Right lung (tissue), 5 donors: Measurements from ENCODE around the gene SLC25A33. TPM values are rescaled to one million over a fixed set of nuclear protein-coding genes. Genes with fewer than 3 reads are reported as not detected.

Source experiments
- DNase-seq, 2 donors: peaks; one replicate each; pipeline ENCODE4 v3.0.0-alpha.2; 2013
- polyA plus RNA-seq, 5 donors: library from polyadenylated mRNA; unstranded; fragments of 120-200 nt; gene quantifications; one replicate each; pipeline versions ENCODE4 v1.2.1 to v1.2.3, GENCODE V29; 2013; ENCODE audit warnings: inconsistent platforms in 1 of 5, low replicate concordance in 1 of 5; ENCODE audit not compliant: insufficient read length in 5 of 5, insufficient read depth in 1 of 5

Gene SLC25A33
- polyA plus RNA-seq, 5 donors = 1.9 to 2.9 (median 2.3) TPM

DNA sequence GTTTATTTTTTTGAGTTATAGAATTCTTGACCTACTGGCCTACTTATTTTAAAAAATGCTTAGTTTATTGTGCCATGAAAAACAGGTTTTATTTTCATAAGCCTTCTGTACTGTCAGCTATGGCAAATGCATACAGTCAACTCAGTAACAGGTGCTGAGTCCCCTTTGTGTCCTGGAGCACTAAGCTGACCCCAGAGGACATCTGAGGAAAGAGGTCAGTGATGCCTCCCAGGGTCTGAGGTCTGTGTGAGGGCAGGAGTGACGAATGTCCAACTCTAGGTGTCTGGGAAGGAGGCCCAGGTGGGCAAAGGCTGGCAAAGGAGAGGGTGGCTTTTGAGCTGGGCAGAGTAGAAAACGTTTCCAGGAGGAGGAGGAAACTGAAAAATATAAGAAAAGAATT lies 41.7 kb downstream of the SLC25A33 start:
- no peak for DNase-seq

DNA sequence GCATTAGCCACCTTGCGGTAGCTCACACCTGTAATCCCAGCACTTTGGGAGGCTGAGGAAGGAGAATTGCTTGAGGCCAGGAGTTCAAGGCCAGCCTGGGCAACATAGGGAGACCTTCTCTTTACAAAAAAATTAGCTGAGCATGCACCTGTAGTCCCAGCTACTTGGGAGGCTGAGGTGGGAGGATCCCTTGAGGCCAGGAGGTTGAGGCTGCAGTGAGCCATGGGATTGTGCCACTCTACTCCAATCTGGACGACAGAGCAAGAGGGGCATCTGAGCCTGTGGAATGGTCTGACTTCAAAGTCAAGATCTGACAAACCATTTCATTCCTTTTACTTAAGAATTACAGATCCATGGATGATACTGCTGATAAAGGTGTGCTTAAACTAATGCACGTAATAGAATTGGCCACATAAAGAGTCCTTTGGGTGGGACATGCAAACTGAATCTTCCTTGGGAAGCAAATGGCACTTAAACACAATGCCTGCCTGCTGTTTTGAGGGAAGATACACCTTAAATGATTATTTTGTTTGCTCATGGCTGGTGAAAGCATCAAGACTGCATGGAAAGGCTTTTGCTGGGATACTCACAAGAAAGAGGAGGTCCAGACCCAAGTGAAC lies 47.0 kb downstream of the SLC25A33 start:
- DNase-seq = no peak

DNA sequence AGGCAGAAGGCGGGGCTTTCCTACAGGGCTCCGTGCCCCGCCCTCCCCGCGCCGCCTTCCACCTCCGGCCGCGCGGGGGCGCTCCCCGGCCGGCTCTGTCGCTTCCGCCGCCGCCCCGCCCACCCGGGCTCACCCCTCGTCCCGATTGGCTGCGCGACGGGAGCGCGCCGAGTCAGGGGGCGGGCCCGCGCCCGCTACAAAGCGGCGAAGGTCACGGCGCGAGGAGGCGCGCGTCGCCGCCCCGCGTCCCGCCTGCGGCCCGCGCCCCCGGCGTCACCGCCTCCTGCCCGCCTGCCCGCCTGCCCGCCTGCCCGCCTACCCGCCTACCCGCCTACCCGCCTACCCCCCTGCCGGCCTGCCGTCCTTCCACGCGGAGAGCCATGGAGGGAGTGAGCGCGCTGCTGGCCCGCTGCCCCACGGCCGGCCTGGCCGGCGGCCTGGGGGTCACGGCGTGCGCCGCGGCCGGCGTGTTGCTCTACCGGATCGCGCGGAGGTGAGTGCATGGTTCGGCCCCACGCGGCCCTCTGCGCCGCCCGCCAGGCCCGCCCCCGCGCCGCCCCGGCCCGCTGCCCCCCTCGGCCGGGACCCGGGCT lies 49.4 kb downstream of the SLC25A33 start, which contains the start of gene TMEM201:
Gene TMEM201 (plus strand): TSS at position 361 of the 593 bp plus-strand sequence. CDS start 20 bp downstream, at position 381.
- peak; percentile 94 for DNase-seq

DNA sequence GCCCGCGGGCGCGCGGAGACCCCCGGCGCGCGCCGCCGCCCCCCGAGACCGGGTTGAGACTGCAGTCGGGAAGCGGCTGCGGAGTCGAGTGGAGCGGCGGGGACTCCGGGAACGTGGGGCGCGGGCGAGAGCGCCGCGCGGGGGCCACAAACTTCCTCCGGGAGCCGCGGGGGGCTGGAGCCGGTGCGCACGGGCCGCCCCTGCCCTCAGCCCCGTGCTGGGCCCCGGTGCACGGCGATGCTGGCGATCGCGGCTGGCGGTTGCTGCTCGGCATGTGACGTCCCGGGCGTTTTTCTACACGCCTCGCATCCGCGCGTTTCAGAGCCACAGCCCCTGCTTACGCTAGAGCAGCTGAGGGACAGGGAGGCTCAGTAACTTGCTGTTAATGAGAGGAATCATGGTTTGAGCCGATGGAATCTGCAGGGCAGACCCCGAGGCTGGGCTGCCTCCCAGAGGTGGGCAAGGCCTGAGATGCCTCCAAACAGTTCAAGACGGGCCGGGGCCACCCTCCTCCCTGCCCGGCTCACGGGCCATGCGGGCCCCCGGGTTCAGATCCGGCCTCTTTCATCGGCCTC lies 50.0 kb downstream of the SLC25A33 start:
- no peak for DNase-seq

DNA sequence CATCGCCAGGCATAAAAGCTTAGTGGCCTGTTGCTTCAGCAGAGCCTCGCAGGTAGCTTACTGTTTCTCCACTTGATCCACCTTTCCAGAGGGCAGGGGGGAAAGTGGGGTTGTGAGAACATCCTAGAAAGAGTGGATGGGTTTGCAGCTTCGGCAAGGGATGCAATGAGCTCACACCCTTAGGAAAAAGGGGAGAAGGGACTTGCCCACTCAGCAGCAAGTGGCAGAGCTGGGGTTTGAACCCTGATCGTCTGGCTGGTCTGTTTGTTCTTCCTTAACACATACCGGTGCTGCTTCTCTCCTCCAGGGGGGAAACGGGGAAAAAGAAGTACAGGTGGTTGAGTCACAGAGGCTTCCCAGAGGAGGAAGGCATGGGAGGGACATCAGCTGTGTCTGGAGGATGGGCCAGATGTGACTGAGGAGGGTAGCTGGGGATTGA lies 50.5 kb downstream of the SLC25A33 start:
- no peak for DNase-seq

DNA sequence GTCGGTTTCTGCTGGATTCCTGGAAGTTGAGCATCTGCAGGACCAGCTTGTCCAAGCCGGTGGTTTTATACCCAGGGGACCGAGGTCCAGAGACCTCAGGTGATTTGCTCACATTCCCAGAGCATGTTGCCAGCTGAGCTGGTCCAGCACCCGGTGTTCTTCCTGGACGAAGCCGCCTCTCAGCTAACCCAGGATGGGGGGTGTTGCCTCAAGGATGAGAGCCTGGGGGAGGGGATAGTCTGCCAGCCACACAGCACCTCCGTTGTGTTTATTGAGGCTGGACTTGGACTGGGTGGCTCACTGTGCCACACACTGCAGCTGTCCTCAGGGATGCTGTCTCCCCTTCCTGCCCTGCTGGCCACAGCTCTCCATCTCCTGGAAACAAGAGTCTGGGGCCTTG lies 50.9 kb downstream of the SLC25A33 start:
- no peak for DNase-seq

DNA sequence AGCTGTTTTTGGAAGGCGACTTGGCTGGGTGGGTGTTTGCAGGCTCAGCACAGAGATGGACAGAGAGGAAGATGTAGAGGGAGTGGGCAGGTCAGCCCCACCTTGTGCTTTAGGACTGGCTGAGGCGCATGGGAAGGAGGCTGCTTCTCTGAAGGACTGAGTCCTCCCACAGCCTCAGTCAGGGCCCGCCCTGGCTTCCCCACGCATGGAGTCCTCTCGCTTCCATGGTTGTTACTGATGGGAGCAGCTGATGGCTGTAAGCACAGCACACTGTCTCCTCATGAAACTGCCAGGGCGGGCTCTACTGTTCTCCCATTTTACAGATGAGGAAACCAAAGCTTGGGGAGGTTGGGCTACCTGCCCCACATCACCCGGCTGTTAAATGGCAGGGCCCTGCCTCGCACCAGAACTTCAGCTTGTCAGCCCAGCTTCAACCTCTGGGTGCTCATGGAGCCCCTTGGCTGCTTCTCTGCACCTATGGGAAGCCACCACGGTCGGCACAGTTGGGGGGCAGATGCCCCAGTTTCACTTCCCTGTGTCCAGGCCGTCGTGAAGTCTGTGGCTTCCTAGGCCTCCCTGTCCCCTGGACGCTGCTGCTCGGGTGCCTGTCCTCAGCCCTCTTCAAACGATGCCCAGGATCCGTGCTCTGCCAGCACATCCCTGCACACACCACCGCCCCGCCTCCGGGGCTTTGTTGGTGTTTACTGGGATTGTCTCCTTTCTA lies 51.8 kb downstream of the SLC25A33 start:
- no peak for DNase-seq

DNA sequence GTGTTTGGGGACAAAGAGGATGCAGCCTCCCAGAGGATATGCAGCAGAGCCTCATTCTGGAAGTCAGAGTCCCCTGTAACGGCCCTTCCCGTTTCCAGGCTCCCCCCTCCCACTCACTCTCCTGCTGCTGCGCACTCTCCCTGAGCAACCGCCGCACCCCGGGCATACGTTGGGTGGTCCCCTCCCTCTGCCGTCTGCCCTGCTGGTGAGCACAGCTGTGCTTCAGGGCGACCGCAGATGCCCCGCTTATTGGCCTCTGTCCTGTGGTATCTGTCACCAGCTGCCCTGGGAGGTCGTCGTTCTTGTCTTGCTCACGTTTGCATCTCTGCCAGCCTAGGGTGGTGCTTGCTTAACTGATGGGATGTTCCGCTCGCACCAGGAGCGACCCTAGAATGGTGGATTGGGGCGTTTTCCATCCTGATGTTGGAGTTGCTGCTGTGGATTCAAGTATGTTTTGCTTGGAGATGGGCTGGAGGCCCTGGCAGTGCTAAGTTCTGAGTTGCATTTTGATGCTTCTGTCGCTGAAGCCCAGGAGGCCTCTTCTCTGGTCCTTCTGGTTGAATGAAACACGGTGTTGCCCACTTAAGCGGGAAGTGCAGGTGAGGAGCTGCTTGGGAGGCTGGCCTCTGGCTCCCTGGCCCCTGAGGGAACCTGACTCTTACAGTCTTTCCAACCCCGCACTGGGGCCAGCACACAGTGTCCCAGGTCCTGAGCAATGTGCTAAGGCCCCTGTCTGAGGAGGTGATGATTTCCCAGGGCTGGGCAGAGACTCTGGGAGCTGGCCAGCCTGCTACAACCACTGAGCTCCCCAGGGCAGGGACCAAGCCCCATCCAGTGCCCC lies 52.6 kb downstream of the SLC25A33 start:
- no peak for DNase-seq

DNA sequence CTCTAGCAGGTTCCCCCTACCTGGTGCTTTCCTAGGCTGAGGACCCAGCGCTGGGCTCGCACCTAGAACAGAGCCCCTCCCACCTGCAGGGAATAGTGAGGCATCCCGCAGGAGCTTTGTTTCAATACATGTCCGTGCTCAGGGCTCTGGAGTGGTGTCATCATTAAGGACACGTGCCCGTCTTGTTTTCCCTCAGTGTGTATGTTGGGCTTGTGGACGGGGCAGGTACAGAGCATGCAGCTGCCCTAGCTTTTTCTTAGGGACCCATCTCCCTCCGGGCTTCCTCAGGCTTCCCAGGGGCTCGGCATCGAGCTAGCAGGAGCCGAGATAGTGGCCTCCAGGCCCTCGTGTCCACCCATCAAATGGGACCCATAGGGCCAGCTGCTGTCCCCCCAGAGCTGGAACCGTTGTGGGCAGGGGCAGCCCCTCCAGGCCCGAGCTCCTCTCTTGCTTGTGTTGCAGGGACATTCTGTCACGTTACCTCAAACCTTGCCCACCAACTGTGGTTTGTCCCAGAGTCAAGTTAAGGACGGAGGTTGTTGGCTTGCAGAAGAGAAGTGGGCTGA lies 53.3 kb downstream of the SLC25A33 start:
- no peak for DNase-seq

DNA sequence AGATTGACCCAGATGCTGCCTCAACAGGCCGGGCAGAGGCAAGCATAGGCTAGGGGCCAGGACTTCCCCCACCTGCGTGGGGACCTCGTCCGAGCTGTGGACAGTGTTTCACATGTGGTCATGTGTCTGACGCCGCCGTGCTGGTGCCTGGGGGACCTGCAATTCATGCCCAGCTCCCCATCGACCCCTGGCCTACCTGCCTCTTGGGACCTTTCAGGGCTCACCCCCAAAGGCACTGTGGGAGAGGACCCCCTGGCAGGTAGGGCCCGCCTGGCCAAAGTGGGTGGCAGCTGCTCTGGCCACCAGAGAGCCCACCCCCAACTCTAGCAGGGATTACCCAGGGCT lies 53.9 kb downstream of the SLC25A33 start:
- no peak for DNase-seq

DNA sequence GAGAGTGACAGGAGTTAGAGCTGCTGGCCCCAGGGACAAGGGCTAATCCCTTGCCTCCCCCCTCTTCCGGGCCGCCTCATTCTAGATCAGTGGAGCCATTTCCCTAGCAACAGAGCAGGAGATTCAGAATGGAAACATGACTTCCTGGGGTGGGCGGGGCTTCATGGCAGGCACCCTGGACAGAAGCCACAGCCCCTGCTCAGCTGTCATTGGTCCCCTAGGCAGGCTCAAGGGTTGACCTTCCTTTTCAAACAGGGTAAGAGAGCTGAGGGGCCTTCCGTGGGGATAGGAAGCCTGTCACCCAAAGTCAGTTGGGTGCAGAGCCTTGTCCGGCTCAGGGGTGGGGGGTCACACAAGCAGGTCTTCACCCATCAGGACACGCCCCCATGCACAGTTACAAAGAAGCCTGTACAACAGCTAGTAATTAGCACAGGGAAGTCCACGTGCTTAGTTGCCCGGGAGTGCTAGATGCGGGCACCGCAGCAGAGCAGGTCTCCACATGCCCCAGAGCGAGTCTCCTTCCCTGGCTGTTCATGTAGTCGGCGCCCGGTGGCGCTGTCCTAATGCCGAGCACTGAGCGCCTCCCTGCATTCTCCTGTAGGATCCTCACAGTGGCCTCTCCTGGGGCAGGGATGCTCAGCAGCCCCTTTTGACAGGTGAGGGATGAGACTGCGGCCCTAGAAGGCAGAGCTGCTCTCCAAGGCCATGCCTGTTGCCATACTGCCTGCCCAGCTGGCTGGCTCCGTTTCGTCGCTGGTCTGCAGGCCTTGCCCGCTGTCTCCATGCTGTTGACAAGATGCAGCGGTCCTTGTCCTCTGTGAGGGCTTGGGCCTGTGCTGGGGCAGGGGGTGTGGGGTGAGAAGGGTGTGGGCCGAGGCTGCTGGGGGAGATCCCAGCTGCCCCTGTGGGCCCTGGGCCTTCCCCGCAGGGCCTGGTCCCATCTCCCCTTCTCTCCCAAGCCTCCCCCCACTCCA lies 54.5 kb downstream of the SLC25A33 start:
- peak; percentile 82 to 87 for DNase-seq

DNA sequence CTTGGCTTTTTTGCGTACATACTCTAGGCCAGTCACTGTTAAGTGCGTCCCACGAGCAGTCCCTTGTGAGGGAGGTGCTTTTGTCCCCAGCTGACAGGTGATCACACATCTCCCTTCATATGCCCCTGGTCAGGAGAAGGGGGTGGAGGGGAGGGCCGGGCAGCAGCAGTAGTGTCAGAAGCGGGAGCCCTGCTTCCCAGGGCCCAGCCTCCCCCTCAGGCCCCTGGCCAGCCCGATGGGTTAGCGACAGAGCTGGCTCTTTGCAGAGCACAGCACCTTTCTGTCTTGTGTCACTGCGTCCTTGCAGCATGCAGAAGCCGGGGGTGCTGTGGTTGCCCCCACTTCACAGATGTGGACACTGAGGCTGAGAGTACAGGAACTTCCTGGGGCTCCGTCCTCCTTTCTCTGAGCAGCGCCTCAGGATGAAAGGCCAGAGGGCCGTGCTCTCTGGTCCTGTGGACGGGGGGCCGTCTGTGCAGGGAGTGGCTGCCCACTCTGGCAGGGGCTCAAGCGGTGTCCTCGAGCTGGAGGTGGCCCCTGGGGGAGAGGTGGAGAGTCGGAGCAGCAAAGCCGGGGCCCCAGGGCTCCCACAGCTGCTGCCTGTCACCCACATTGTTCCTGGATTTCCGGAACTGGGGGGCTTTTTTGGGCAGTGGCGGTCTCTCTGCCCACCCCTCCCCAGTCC lies 55.3 kb downstream of the SLC25A33 start:
- no peak for DNase-seq

DNA sequence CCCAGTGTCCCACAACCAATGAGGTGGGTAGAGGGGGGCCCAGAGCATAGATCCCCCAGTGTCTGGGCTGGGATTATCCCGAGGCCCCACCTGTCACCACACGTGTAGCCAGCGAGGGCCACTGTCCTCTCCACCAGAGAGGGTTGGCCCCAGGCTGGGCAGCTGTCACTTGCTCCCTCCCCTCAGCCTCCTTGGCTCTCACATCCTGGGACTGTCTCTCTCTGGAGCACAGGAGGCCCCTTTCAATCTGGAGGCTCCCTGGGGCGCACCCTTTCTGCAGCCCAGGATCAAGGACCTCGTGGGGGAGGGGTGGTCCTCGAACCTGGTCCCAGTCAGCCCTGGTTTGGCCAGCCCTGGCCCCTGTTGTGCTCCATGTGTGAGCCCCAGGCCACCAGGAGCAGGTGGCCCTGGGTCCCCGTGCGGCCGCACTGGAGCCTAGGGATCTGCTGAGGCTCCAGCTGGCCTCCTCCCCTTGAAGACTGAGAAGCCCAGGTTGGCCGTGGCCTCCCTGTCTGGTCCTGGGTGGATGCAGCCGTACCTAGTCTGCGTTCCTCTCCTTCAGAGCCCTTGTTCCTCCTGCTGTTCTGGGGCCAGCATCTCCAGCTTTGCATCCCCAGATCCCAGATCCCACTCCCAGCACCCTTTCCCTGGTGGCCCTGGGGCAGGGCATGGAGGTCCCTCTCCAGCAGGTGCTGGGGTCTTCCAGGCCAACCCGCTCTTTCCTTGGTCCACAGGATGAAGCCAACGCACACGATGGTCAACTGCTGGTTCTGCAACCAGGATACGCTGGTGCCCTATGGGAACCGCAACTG lies 56.1 kb downstream of the SLC25A33 start:
- no peak for DNase-seq

DNA sequence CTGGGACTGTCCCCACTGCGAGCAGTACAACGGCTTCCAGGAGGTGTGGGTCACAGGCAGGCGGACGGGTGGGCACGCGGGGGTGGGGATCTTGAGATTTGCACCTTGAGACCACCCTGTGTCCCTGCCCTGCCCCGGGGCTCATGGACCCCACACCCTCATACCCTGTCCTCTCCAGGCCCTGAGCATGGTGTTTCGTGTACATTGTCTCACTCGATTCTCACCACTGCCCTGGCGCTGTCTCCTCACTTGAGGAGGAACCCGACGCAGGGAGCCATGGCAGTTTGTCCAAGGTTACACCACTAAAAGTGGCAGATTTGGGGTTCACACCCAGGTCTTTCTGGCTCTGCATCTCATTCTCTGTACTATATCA lies 56.7 kb downstream of the SLC25A33 start:
- DNase-seq = no peak

DNA sequence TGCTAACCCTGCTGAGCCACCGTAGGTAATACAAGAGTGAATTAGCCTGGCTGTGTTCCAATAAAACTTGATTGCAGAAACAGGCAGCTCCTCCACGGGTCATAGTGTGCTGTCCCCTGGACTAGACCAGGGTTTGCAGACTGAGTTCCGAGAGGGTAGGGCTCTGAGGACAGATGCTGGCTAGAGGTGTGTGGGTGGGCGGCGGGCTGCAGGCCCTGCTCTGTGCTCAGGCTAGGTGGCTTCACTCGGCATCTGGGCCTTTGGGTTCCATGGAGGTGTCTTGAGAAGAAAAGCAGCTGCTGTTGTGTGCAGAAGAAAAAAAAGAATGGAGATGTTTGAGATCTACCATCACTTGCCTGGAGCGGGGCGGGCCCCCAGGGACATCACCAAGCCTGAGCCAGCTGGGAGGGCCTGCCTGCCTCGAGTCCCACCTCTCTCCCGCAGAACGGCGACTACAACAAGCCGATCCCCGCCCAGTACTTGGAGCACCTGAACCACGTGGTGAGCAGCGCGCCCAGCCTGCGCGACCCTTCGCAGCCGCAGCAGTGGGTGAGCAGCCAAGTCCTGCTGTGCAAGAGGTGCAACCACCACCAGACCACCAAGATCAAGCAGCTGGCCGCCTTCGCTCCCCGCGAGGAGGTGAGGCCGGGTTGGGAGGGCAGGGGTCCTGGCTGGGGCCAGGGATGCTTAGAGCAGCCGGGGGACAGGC lies 57.3 kb downstream of the SLC25A33 start:
- peak; percentile 43 to 62 for DNase-seq

DNA sequence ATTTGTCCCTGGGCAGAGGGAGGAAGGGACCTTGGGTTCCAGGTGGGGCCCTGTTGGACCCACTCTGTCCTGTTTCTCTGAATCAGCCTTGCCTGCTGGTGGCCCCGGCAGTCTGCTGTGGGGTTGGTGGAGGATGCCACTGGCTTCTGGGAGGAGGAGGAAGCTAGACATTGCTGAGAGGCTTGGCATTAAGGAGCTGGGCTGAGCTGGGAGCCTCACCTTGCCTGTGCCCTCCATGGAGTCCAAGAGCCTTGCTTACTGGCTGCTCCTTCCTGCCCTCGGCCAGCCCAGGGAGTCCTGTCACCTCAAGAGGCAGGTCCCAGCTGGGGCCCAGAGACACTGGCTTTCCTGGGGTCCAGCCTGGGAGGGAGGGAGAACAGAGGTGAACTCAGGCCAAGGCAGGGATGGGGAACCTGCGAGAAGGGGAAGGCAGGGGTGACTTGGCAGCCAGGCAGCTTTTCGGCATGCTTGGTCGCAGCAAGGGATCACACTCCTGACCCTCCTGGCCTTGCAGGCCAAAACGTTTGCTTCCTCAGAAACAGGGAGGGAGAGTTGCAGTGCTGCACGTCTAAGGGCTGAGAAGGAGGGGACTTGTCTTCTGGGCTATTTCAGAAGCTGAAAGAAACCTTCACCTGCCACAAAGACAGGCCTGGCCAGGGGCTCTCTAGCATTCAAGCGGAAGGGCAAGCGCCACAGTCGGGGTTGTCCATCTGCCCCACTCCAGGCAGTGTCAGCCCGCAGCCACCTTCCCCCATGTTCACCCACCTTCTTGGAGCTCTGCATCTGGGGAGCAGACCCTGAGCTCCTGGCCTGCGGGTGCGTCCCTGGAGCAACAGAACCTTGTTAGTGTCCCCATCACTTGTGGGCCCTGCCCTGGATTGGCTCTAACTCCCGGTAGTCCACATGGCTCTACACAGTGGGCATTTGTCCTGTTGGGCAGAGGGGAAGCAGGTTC lies 58.4 kb downstream of the SLC25A33 start:
- DNase-seq = no peak

DNA sequence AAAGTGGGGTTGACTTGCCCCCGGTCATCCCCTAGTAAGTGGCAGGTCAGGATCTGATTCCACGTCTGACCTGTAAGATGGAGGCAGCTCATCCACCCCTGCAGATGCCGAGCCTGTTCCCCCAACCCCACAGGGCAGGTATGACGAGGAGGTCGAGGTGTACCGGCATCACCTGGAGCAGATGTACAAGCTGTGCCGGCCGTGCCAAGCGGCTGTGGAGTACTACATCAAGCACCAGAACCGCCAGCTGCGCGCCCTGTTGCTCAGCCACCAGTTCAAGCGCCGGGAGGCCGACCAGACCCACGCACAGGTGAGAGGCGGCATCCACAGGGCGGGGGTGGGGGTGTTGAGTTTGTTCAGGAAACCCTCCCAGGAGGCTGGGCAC lies 59.0 kb downstream of the SLC25A33 start:
- no peak for DNase-seq
